SK-N-DZ (cell line): Measurements from ENCODE around the gene NRIP2.

Experiments
- DNase-seq: peaks from one replicate; pipeline ENCODE4 v3.0.0-alpha.2; 2015; ENCODE audit warnings: low spot score

Gene NRIP2

DNA sequence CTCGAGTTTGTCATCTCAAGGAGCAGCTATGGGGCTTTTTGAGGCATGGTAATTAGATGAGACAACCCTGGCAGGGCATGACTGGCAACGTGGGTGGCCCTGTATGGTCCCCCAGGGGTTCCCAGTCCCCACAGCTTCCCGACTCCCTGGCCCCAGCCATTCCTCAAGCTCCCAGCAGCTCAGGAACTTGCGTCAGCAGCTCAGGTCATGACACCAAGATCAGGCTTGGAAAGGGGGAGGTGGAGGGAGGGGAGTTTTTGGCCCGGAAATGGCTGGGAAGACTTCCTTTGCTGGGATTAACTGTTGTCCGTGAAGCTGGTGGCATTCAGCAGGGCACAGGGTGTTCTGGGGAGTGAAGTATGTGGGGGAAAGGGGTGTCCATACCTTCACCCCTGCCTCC, 10.4 kb upstream of the NRIP2 start:
- DNase-seq = no peak

DNA sequence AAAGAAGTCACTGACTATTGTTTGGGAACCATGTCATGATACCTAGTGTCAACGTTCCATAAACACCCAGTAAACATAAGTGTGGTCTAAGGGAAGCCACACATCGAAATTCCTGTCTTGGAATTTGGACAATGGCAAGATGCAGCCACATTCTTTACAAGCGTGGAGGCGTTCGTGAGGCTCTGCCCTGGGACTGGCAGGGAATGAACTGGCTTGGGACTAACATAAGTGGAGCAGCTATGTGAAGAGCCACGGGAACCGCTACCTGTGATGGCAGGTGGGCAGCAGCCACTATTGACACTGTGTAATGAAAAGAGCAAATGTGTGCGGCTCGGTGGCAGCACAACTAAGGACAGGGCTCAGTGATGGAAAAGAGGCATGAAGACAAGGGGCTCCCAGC, 10.0 kb upstream of the NRIP2 start:
- DNase-seq = no peak

DNA sequence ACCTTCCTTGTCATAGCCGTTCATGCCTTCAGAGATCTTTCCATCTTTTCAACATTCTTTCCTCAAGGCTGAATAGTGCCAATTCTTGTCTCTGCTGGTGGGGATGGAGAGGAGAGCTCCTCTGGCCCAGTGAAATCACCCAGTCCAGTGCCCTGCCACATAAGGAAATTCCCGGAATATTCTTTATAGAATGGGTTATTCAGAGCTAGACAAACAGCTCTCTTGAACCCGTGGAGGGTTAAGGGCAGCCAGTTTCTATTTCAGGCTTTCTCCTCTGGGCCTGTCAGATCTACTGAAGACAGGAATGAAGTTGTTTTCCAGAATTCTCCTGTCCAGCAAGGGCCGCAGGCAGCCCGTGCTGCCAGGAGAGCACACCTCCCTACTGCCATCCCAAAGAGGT, 8.1 kb upstream of the NRIP2 start:
- DNase-seq = no peak

DNA sequence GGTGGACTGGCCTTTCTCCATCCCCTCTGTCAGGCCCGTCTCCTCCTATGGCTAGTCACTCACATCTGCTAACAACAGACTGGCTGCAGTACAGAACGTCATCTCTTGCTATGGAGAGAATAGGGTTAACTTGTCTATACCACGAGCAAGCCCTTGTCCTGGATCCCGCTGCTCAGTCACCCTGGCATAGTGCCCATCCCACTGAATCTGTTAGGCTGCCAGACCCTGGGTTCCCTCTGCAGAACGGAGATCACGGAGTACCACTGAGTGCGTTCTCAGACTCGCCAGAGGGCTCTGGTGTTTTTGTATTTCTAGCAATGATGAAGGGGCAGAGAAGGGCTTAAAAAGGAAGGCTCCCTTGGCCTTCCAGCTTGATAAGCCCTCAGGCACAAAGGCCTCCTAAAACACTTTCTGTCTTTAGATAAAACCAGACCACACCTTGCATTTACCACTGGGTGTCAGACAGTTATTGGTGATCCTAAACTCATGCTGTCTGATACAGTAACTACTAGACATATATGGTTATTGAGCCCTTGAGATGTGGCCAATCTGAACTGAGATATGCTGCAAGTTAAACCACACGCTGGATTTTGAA, 6.3 kb upstream of the NRIP2 start:
- no peak for DNase-seq

DNA sequence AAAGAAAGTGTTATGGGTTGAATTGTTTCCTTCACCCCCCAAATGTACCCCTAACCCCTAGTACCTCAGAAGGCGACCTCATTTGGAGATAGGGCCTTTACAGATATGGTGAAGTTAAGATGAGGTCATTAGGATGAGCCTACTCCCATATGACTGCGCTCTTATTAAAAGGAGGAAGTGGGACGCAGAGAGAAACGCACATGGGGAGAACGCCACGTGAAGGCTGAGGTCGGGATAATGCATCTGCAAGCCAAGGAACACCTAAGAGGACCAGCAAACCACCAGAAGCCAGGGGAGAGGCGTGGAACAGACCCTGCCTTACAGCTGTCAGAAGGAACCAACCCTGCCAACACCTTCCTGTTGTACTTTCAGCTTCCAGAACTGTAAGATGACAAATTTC, 1.7 kb upstream of the NRIP2 start:
- DNase-seq = no peak

DNA sequence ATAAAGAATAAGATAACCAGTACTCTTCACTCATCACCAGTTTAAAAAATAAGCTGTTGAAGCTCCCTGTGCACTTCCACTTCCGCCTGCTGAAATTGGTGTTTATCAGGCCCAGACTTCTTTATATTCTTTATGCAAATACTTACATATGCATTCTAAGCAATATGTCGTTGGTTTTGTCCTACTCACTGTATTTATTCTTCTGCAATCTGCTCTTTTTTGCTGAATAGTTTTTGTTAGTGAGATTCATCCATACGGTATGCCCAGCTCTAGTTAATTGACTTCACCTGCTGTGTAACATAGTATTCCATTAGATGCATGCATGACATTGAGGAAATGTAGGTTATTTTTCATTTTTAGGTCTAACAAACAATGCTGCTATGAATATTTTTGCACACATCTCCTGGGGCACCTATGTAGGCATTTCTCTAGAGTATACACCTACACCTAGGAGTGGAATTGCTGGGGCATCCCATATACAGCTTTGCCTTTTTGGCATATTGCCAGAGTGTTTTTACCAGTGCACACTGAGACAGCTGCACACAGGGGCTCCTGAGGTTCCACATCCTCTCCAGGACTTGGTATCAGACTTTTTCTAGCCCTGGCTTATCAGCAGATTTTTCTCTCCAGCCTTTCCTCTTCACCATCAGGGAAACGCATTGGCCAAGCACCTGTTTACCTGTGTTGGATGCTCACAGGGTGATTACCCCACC, 1.0 kb upstream of the NRIP2 start:
- DNase-seq = no peak

DNA sequence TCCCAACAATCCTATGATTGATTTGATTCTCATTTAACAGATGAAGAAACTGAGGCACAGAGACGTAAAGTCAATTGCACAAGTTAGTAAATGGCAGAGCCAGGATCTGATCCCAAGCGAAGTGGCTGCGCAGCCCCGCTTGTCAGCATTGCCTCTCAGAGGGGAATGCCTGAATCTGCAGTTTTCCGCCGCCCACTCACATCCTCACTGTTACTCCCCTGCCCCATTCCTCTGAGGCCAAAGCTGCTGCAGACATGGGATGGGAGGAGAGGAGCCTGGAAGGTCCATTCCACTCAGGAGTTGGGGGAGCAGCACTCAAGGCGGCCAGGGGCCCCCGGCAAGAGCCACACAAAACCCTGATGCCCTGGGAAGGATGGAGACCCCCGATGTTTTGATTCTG, 1.0 kb downstream of the NRIP2 start:
- no peak for DNase-seq

DNA sequence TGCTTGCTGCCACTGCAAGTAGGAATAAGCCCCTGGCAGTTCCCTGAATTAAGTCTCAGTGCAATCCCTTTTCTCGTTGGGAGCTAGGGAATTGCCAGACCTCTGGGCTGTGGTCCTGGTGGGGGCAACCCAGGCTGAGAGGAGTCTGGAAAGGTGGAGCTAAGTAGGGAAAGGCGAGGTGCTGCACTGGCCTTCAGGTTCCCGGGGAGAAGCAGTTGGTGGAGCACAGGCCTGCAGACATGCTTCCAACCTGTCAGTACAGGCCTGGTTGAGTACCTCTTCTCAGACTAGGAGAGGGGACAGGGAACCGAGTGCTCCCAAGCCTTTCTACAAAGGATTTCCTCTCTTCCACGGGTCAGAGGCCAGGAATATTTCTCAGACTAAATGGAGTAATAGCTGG, 1.5 kb downstream of the NRIP2 start:
- DNase-seq = no peak

DNA sequence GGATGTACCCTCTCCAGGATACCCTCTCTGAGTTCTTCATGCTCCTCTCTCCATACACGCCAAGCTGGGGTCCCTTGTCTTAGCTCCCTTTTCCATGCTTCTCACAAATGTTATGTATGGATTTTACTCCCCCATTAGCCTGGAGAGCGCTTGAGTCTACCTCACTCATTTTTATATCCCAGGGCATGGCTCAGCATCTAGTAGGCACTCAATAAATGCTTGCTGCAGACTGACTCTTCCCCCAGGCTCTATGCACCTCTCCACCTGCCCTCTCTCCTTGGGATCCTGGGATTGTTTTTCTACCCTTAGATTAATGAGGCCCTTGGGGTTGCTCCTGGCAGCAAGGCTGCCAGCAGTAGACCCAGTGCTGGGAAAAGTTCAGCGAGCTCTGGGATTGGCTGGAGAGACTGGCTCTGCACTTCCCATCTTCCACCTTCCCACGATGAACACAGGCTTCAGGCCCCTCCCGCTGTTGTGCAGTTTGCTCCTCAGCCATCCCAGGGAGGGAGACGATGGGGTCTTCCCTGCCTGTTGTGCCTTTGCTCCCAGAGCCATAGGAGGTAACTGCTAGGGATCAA, 2.2 kb downstream of the NRIP2 start:
- DNase-seq = no peak

DNA sequence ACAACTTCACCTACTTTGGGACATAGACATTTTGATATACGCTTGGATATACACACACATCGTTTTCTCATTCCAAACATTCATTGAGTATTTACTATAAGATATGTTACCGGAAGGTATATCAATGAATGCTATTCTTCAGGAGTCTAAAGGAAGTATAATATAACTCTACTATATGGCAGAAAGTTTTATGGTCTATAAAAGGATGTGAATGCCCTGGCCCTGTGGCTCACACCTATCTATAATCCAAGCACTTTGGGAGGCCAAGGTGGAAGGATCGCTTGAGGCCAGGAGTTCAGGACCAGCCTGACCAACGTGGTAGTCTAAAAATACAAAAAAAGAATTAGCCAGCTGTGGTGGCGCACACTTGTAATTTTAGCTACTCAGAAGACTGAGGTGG, 5.6 kb downstream of the NRIP2 start:
- DNase-seq = no peak

DNA sequence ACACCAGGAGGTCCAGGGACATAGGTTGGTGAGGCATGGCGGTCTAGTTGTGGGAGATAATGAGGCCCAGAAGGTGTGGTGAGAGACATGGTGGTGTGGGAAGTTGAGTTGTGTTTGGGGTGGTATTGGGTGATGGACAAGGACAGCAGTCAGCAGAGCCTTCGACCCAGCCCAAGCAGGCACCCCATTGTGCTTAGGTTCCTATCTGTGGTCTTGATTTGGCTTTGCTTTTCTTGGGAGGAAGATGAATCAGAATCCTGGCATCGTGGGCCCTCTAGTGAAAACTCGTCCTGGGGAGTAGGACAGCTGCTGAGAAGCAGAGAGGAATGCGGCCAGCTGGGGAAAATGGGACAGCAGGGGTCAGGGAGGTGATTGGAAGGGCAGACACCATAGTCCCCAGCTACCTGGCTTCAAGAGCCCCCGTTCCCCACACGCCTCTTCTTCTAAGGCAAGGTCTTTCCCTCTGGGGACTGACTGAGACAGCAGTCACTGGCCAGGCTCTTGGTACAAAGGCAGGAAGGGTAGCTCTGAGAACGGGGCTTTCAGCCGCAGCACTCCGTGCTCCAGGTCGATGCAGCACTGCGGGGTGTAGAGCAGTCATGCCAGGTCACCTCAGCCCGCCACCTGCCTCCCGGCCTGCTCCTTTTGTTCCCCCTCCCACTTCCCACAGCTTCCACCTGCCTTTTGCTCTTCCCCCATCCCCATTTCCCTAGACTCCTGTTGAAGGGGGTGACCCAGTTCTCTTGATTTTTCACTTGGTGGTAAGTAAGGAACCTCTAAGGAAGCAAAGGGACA, 7.9 kb downstream of the NRIP2 start:
- no peak for DNase-seq

DNA sequence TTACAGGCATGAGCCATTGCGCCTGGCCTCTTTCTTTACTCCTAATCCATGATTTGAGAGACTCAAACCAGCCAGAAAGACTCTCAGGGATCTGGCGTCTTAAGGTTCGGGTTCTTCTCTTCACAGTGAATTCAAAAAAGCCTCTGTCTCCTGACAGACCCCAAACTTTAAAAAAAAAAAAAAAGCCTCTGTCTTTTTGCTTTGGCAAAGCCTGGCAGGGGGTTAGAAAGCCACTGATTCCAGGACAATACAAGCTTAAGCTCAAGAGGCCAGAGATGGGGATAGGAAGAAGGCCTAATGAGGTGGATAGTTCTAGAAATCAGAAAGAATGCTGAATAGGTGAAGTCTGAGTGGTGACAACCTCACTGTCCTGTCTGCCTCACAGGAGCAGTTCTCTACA, 8.8 kb downstream of the NRIP2 start:
- no peak for DNase-seq

DNA sequence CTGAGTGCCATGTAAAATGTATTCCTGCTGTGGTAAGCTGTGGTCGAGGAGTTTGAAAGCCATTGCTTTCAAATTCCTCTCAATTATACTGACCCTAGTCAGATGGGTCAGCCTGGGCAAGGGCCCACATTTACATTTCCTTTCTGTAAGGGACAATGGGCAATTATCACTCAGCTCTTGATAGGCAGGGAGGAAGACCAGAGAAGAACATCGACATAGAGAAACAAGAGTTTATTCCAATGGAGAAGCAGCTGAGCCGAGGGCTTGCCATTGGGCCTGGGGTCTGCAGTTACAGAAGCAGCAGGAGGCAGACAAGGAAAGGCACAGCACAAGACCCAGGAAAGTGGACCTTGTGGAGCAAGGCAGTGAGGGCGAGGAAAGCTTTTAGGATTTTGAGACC, 9.7 kb downstream of the NRIP2 start:
- no peak for DNase-seq

DNA sequence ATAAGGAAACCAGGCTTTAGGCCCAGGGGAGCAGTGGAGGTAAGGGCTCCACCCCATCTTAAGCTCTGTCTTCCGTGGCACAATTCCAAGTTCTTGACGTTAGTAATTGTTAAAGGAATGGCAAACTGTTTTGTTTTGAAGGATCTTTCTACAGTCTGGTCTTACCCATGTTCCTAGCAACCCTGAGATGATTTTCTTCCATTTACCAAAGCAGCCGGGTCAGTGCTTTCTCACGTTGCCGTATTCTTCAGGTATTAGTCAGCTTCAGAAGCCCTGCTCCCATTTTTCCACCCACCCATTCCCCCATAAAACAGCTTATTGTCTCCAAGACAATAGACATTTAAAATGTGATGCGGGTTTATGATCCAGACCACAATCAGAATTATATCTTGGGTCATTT, 10.3 kb downstream of the NRIP2 start:
- no peak for DNase-seq

DNA sequence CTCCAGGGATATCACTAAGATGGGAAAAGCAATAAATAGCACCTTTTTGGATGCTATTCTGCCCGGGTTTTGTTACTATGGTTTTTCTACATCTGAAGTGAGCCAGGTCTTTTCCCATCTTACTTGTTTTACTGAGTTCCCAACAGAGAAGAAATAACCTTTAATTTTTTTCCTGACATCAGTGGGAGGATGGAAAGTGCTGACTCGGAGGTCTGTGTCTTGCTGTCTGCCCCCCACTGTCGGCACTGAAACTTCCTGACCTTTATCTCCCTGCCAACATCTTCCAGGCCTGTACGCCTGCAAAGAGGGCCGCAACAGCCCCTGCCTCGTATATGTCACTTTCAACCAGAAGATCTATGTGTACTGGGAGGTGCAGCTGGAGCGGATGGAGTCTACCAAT, 11.4 kb downstream of the NRIP2 start:
- no peak for DNase-seq

DNA sequence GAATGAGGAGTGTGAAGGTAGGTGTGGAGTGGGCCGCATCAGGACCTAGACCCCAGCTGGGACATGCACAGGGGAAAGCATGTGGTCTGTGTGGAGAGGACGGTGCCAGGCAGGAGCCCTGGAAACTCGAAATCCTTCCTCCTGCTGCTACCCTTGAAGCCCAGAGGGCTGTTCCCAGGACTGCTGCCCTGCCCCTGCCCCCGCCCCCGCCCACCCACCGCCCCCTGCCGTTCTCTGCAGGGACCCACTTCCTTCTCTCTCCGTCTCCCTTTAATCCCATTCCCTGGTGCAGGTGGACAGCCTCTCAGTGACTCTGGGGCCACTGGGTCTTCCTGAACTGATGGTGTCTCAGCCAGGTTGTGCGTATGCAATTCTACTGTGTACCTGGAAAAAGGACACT, 14.4 kb downstream of the NRIP2 start:
- no peak for DNase-seq

DNA sequence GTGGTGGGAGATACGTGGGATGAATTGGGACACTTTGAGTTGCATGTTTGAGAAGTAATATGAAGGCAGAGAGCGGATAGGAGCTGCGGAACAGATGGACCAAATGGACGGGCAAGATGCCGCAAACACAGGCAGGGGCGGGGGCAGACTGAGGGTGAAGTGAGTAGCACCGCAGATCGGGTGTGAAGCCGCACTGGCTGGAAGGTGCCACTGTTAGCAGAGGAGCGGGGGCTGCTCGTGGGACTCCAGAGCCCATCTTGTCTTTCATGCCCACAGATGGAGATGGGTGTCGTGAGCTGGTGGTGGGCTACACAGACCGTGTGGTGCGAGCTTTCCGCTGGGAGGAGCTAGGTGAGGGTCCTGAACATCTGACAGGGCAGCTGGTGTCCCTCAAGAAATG, 15.0 kb downstream of the NRIP2 start:
- no peak for DNase-seq

DNA sequence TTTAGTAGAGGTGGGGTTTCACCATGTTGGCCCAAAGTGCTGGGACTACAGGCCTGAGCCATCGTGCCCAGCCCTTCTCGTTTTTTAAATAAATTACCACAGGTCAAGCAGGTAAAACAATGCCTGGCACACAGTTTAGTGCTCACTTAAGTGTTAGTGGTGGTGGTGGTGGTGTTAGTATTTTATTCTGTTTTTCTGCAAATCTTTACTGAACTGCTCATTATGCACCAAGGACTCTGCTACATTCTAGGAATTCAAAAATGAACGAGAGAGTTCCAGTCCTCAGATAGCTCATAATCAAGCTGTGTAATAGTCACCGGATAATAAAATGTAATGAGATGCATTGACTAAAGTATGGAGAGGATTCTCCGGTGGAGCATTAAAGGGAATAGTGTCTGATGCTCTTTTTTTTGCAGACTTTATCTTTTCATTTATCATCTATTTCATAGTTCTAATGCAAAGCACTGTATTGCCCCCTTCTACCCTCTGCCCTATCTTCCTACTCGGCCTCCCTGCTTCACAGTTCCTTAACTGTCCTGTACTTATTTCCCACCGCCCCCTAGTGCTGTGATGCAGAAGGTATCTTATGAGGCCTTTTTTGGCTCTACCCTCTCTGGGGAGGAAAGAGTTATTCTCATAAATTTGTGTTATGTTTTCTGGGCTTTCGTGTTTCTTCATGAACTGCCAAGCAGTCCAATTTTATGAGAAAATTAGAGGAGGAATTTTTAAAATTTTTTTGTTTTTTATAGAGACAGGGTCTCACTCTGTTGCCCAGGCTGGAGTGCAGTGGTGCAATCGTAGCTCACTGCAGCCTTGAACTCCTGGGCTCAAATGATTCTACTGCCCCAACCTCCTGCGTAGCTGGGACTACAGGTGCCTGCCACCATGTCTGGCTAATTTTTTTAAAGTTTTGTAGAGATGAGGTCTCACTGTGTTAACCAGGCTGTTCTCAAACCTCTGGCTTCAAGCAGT, 21.3 kb downstream of the NRIP2 start:
- peak; percentile 87 for DNase-seq

DNA sequence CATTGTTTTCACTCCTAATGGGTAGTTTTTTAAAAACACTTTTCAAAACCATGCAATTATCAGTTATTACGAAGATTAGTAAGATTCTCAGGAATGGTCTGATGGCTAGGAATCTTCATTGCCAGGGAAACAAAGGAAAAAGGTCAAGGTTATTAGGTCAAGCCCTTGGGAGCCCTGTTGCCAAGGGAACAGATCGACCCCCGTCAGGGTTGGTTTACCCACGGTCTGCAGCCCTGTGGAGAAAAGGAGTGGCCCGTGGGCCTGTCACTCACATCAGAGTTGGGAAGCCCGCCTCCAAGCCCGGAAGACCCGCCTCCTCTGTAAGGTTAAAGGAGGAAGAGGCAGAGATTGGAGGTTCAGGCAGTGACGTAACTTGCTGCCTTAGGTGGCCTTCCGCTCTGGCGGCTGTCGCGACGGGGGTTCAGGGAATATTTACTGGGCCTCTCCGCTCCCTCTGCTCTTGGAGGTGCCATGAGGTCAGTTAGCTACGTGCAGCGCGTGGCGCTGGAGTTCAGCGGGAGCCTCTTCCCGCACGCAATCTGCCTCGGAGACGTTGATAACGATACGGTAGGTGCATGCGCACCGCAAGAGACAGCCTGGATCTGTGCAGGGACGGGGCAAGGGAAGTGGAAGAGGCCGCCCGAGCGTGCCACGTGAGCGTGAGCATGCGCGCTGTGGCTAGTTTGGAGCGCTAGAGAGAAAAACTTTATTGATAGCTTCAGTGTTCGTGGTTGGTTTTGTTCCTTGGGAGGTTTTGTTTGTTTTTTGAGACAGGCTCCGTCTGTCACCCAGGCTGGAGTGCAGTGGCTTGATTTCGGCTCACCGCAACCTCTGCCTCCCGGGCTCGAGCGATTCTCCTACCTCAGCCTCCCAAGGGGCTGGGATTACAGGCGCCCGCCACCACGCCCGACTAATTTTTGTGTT, 22.3 kb downstream of the NRIP2 start, which contains the start of gene ITFG2:
Gene ITFG2 (plus strand): TSS at position 379 of the 924 bp plus-strand sequence. CDS start 93 bp downstream, at position 472.
- DNase-seq = peak; percentile 100

DNA sequence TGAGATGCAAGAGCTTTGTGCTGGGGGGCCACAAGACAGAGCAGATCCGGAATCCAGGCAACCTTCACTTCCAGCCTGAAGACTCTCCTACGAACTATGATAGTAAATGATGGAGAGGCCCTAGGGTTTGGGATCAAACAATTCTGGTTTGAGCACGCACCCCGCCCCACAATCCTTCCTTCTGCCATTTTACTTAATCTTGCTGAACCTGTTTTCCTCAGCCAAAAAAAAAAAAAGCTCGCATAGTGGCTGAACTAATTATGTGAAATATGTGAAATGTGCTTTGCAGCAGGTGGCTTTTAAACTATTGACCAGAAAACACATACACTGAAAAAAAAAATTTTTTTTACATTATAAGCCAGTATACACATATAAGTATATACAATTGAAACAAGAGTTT, 23.0 kb downstream of the NRIP2 start:
- no peak for DNase-seq
